Lung (tissue), 12 donors: ENCODE measurements around the gene ELAC2. TPM values are rescaled to one million over a fixed set of nuclear protein-coding genes. Genes with fewer than 3 reads are reported as not detected.

Experiments
- ATAC-seq: fragments of 200-7000 bp; cut with Tn5 transposase; one replicate; pipeline ENCODE4 v1.9.1; 2020; ENCODE audit warnings: moderate number of reproducible peaks; ENCODE audit not compliant: insufficient read depth, low FRiP score
- DNase-seq, 3 donors: peaks; one replicate each; pipeline ENCODE4 v3.0.0-alpha.2; 2013 to 2017
- H3K27ac ChIP-seq, 2 donors: one replicate each; pipeline ENCODE4 v1.5.1; 2013; ENCODE audit warnings: mild to moderate bottlenecking in 2 of 2, moderate library complexity in 2 of 2, control low read depth in 1 of 2, inconsistent platforms in 1 of 2, low read depth in 1 of 2, low read length in 1 of 2
- H3K27me3 ChIP-seq, 3 donors: one replicate each; pipeline ENCODE4 v1.5.1; 2013; ENCODE audit warnings: low read length in 2 of 3; ENCODE audit not compliant: control insufficient read depth in 3 of 3, insufficient read depth in 3 of 3
- H3K36me3 ChIP-seq, 4 donors: one replicate each; pipeline ENCODE4 v1.5.1; 2013; ENCODE audit warnings: low read length in 4 of 4, mild to moderate bottlenecking in 1 of 4, moderate library complexity in 1 of 4; ENCODE audit not compliant: control insufficient read depth in 4 of 4, insufficient read depth in 4 of 4
- H3K4me1 ChIP-seq, 5 donors: one replicate each; pipeline ENCODE4 v1.5.1; 2013; ENCODE audit warnings: low read length in 5 of 5, mild to moderate bottlenecking in 2 of 5, moderate library complexity in 1 of 5; ENCODE audit not compliant: control insufficient read depth in 5 of 5, insufficient read depth in 5 of 5
- H3K4me3 ChIP-seq: one replicate; pipeline ENCODE4 v1.5.1; 2013; ENCODE audit warnings: mild to moderate bottlenecking, control low read depth, moderate library complexity
- H3K9ac ChIP-seq, 2 donors: one replicate each; pipeline ENCODE4 v1.5.1; 2013; ENCODE audit warnings: low read length in 2 of 2, control low read depth in 1 of 2; ENCODE audit not compliant: insufficient read depth in 1 of 2
- H3K9me3 ChIP-seq, 4 donors: one replicate each; pipeline ENCODE4 v1.5.1; 2013; ENCODE audit warnings: low read length in 3 of 4, mild to moderate bottlenecking in 1 of 4, moderate library complexity in 1 of 4; ENCODE audit not compliant: control insufficient read depth in 4 of 4, insufficient read depth in 3 of 4
- CTCF ChIP-seq: IDR thresholded peaks from 2 replicates; pipeline ENCODE4 v1.5.1; 2012; ENCODE audit warnings: mild to moderate bottlenecking; ENCODE audit errors: control extremely low read depth, extremely low read depth
- WGBS, 2 donors: extraction: QIAGEN DNeasy Blood & Tissue Kit; methylation state at CpG; one replicate each; pipeline ENCODE4 v1.1.7; 2013; 5-methylcytosine and 5-hydroxymethylcytosine counted together
- polyA plus RNA-seq, 2 donors: library from polyadenylated mRNA; stranded (reverse); fragments of 200-250 nt; gene quantifications; one replicate each; pipeline ENCODE4 v1.2.1, GENCODE V29; 2013
- total RNA-seq, 2 donors: library from RNA; depleted of rRNA in 1 of 2; stranded (reverse); fragments of >200 nt in 1 of 2; gene quantifications; one replicate each; pipeline ENCODE4 v1.2.1, GENCODE V29; 2014 to 2021
- donor health status: control.
- donor health status: control.
- donor health status: Bipolar disorder and iron deficiency.
- donor health status: healthy.
- donor health status: DM: yes; HTN: yes; CAD: no.

The ELAC2 gene
- total and polyA plus RNA-seq, 4 donors = 24.1 to 76.4 (median 45.5) TPM

DNA sequence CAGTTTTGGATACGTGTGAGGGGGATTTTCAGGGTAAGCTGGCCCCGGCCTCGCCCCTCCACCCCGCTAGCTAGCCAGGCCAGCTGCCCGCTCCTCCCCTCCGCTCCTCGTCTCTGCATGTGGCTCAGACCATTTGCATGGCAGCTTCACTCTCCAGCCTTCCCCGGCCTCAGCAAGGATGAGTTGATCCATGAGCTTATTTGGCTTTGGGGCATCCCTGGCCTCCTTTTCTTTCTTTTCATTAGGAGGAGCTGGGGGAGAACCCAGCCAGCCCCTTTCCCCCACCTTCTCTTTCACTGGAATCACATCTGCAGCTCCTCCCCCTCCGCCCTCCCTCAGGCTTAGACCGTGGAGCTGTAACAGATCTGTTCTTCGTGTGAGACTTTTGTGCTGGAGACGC, 30.7 kb downstream of the ELAC2 start:
- Histone ChIP-seq H3K27me3 (no peaks in the 10 kb centered on the region), H3K9ac (no peak overlapping the region), H3K36me3 (peaks cover 3 to 14% (median 8%) of the 10 kb centered on the region in 4 donors), H3K4me1 (peaks cover 2 to 24% (median 13%) of the 10 kb centered on the region in 5 donors), H3K9me3 (no peaks in the 10 kb centered on the region), H3K4me3 (no peak overlapping the region), H3K27ac (no peak overlapping the region)
- DNase-seq = no peak
- no peak for ATAC-seq
- 72 to 74% methylated on average over 12 of the region's 12 CpGs for WGBS, 2 donors
- TF ChIP-seq CTCF = no peak

DNA sequence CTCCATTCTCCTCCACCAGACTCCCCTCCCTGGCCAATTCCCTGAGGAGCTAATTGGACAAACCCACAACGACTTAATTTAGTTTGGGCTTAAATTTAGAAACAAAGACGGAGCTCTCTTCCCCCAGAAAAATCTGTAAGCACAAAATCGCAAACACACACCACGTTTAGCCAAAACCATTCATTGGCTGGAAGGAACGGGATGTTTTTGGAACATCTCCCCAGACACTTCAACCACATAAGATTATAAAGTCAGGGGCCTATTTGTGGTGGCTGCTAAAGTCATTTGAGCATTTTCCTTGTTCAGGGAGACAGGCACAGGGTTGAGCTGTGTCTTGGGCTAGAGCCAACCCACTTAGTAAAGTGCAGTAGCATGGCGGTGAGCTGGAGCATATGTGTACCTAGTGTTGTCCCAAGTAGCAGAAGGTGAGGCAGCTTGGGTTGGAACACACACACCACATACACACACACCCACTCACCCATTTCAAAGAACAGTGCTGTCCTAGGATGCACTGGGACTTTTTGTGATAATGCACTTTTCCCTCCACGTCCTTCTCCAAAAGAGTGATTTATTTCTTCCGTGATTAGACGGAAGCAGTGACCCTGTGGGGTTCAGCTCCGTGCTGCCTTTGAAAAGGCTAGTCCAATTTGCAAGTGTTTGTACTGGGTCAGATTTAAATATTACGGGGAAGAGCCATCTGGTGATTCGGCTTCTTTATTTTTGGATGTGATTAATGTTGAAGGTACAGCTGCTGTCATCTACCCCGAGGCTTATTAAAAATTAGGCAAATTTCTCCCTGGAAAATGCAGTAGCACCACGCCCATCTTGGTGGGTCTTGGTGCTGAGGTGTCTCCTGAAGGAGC, 32.2 kb downstream of the ELAC2 start:
- no peaks in the 10 kb centered on the region for H3K27me3 ChIP-seq
- no peak for ATAC-seq
- H3K4me3 ChIP-seq = no peak overlapping the region
- peaks cover 2 to 24% (median 13%) of the 10 kb centered on the region in 5 donors for H3K4me1 ChIP-seq
- H3K9me3 ChIP-seq = peaks cover 0 to 1% (median 0%) of the 10 kb centered on the region in 4 donors
- peak overlapping the region in 1 of 2 donors; percentile 48 for H3K27ac ChIP-seq
- peaks cover 0 to 11% (median 5%) of the 10 kb centered on the region in 4 donors for H3K36me3 ChIP-seq
- TF ChIP-seq CTCF = no peak
- no peak overlapping the region for H3K9ac ChIP-seq
- DNase-seq = peak in 2 of 3 donors; percentile 12 to 62
- WGBS, 2 donors = 71 to 78% methylated on average over 14 of the region's 14 CpGs

- peak overlapping the region; percentile 33 to 42 for H3K27ac ChIP-seq
- ATAC-seq (no peak), DNase-seq (peak; percentile 54 to 86 (median 76))
- no peaks in the 10 kb centered on the region for H3K27me3 ChIP-seq
- no peak overlapping the region for H3K4me3 ChIP-seq
- H3K9me3 ChIP-seq = peaks cover 0 to 1% (median 0%) of the 10 kb centered on the region in 4 donors
- H3K36me3 ChIP-seq = peaks cover 0 to 5% (median 0%) of the 10 kb centered on the region in 4 donors
- TF ChIP-seq CTCF = no peak
- 80 to 84% methylated on average over 21 of the region's 21 CpGs for WGBS, 2 donors
- H3K4me1 ChIP-seq = peaks cover 2 to 24% (median 13%) of the 10 kb centered on the region in 5 donors
- no peak overlapping the region for H3K9ac ChIP-seq
Measured at GRCh38 chr17:12983991-12984884, 33.6 kb downstream of the ELAC2 start.
